ENCODE measurements around the gene ANO8.
A peak's percentile ranks its signal among the peaks of the same experiment; 100 is the strongest.
"Not testable (repeated sequence)": the region's sequence is repeated elsewhere in the genome, so short reads cannot be mapped to it uniquely, and the experiment has no call there.

Gene ANO8

GRCh38 chr19:17334414-17335409, at the start of gene ANO8:
Gene ANO8 (minus strand): TSS chr19:17334855. CDS start chr19:17334670, 185 bp downstream.
- DNase-seq (ENCODE audit: low read depth in 1 of 2, low spot score in 1 of 2) = peak; percentile 87 to 95

- no peak for DNase-seq (ENCODE audit: low read depth in 1 of 2, low spot score in 1 of 2)
Measured at GRCh38 chr19:17380426-17381138, 45.9 kb upstream of the ANO8 start.

GRCh38 chr19:17379221-17379631, 44.6 kb upstream of the ANO8 start:
- DNase-seq (ENCODE audit: low read depth in 1 of 2, low spot score in 1 of 2) = no peak

GRCh38 chr19:17378271-17378670, 43.6 kb upstream of the ANO8 start:
- no peak for DNase-seq (ENCODE audit: low read depth in 1 of 2, low spot score in 1 of 2)

- no peak for DNase-seq (ENCODE audit: low read depth in 1 of 2, low spot score in 1 of 2)
Measured at GRCh38 chr19:17376935-17377600, 42.4 kb upstream of the ANO8 start, which contains the start of gene PLVAP. Gene PLVAP (minus strand): TSS chr19:17377342. CDS start chr19:17377288, 54 bp downstream.

GRCh38 chr19:17370026-17370587, 35.5 kb upstream of the ANO8 start:
- DNase-seq (ENCODE audit: low read depth in 1 of 2, low spot score in 1 of 2) = no peak

- no peak for DNase-seq (ENCODE audit: low read depth in 1 of 2, low spot score in 1 of 2)
Measured at GRCh38 chr19:17365361-17365760, 30.7 kb upstream of the ANO8 start.

- DNase-seq (ENCODE audit: low read depth in 1 of 2, low spot score in 1 of 2) = not testable (repeated sequence)
Measured at GRCh38 chr19:17363852-17364605, 29.4 kb upstream of the ANO8 start.

- DNase-seq (ENCODE audit: low read depth in 1 of 2, low spot score in 1 of 2) = no peak
Measured at GRCh38 chr19:17359905-17360800, 25.5 kb upstream of the ANO8 start.

GRCh38 chr19:17358395-17358794, 23.7 kb upstream of the ANO8 start:
- no peak for DNase-seq (ENCODE audit: low read depth in 1 of 2, low spot score in 1 of 2)

- DNase-seq (ENCODE audit: low read depth in 1 of 2, low spot score in 1 of 2) = no peak
Measured at GRCh38 chr19:17357724-17358123, 23.1 kb upstream of the ANO8 start.

- no peak for DNase-seq (ENCODE audit: low read depth in 1 of 2, low spot score in 1 of 2)
Measured at GRCh38 chr19:17357078-17357666, 22.5 kb upstream of the ANO8 start.

GRCh38 chr19:17353386-17353785, 18.7 kb upstream of the ANO8 start:
- DNase-seq (ENCODE audit: low read depth in 1 of 2, low spot score in 1 of 2) = no peak

- DNase-seq (ENCODE audit: low read depth in 1 of 2, low spot score in 1 of 2) = no peak
Measured at GRCh38 chr19:17352608-17353280, 18.1 kb upstream of the ANO8 start.

- no peak for DNase-seq (ENCODE audit: low read depth in 1 of 2, low spot score in 1 of 2)
Measured at GRCh38 chr19:17351815-17352435, 17.3 kb upstream of the ANO8 start.

- no peak for DNase-seq (ENCODE audit: low read depth in 1 of 2, low spot score in 1 of 2)
Measured at GRCh38 chr19:17348700-17349099, 14.0 kb upstream of the ANO8 start.

- DNase-seq (ENCODE audit: low read depth in 1 of 2, low spot score in 1 of 2) = no peak
Measured at GRCh38 chr19:17347877-17348276, 13.2 kb upstream of the ANO8 start.

GRCh38 chr19:17347361-17347760, 12.7 kb upstream of the ANO8 start:
- DNase-seq (ENCODE audit: low read depth in 1 of 2, low spot score in 1 of 2) = no peak

Measured in activated CD4-positive, alpha-beta T cell treated with anti-CD3 and anti-CD28 coated beads, Interleukin-2, amount 50 U/mL, for 24 hours (primary cell).